RWPE2 (cell line): ENCODE results near the gene USP43.

ENCODE experiments used
- ATAC-seq: fragments of 200-7000 bp; cut with Tn5 transposase; 3 replicates; pipeline ENCODE4 v1.9.1; 2021; ENCODE audit warnings: low read depth
- DNase-seq: peaks from one replicate; pipeline ENCODE4 v3.0.0-alpha.2; 2020; ENCODE audit warnings: low spot score
- H3K27ac ChIP-seq: fragments of 450-650 bp; 2 replicates; pipeline ENCODE4 v1.5.1; 2017; ENCODE audit warnings: mild to moderate bottlenecking; ENCODE audit not compliant: poor library complexity, severe bottlenecking
- H3K27me3 ChIP-seq: fragments of 250-450 bp; sonication (Bioruptor Pico); 2 replicates; pipeline ENCODE4 v1.5.1; 2021; ENCODE audit warnings: mild to moderate bottlenecking, moderate library complexity; ENCODE audit not compliant: insufficient read depth, poor library complexity, severe bottlenecking
- H3K36me3 ChIP-seq: fragments of 250-450 bp; sonication (Bioruptor Pico); 2 replicates; pipeline ENCODE4 v1.5.1; 2020; ENCODE audit warnings: low read depth, mild to moderate bottlenecking, moderate library complexity
- H3K4me1 ChIP-seq: fragments of 250-450 bp; sonication (Bioruptor Pico); 2 replicates; pipeline ENCODE4 v1.5.1; 2021; ENCODE audit warnings: mild to moderate bottlenecking, moderate library complexity; ENCODE audit not compliant: insufficient read depth, poor library complexity, severe bottlenecking
- H3K4me3 ChIP-seq: fragments of 250-450 bp; sonication (Bioruptor Pico); 2 replicates; pipeline ENCODE4 v1.5.1; 2021; ENCODE audit warnings: mild to moderate bottlenecking, moderate library complexity; ENCODE audit not compliant: severe bottlenecking
- H3K9me3 ChIP-seq: fragments of 250-450 bp; sonication (Bioruptor Pico); 2 replicates; pipeline ENCODE4 v1.5.1; 2021; ENCODE audit warnings: mild to moderate bottlenecking, moderate library complexity; ENCODE audit not compliant: severe bottlenecking
- CTCF ChIP-seq: fragments of 450-650 bp; IDR thresholded peaks from one replicate; pipeline ENCODE4 v1.5.1; 2017; ENCODE audit warnings: mild to moderate bottlenecking, moderate library complexity; ENCODE audit not compliant: poor library complexity, severe bottlenecking

Gene USP43

DNA sequence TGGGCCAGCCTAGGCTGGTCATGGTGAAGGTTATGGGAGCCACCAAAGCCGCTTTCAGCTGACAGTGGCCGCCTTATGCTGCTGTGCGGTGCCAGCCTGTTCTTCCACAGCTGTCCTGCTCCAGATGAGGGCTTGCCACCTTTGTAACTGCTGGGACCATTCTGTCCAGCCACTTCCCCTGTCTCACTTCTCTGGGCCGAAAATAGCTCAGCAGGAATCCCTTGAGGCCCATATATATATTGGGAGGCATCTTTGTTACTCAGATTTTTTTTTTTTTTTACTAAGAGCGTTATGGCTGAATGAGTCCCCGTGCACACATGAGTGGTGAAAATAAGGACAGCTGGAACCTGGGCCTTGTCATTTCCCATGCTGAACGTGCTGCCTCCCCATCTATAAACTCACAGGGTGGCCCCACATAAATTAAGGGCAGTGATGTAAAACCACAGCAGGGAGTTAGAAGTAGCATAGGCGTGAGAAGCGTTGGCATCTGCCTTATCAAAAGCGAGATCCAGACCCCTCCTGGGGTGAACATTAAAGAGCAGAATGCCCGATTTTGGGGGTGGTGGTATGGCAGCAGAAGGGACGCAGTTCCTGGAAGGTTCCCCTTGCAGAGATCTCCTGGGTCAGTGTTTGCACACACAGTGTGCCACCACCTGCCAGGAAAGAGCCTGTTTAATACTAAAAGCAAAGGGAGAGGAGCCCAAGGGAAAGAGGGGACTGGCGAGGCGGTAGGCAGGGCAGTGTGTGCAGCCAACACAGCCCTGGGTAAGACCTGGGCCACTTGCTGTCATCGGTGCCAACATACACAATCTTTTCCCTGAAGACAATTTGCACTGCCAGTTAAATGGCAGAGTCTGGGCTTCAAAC lies 57.8 kb downstream of the USP43 start:
- TF ChIP-seq CTCF, result no peak
- Histone ChIP-seq H3K27ac (no peak overlapping the region), H3K4me3 (no peak overlapping the region), H3K27me3 (no peaks in the 10 kb centered on the region), H3K4me1 (no peaks in the 10 kb centered on the region), H3K36me3 (peaks cover 26% of the 10 kb centered on the region), H3K9me3 (no peaks in the 10 kb centered on the region)
- ATAC-seq (no peak), DNase-seq (no peak)

- no peak for ATAC-seq
- no peak overlapping the region for H3K4me3 ChIP-seq
- DNase-seq, result no peak
- no peak for TF ChIP-seq CTCF
- H3K27me3 ChIP-seq, result no peaks in the 10 kb centered on the region
- peaks cover 26% of the 10 kb centered on the region for H3K36me3 ChIP-seq
- no peaks in the 10 kb centered on the region for H3K4me1 ChIP-seq
- no peaks in the 10 kb centered on the region for H3K9me3 ChIP-seq
- H3K27ac ChIP-seq, result no peak overlapping the region
Observed at GRCh38 chr17:9703781-9704082, 58.4 kb downstream of the USP43 start.

DNA sequence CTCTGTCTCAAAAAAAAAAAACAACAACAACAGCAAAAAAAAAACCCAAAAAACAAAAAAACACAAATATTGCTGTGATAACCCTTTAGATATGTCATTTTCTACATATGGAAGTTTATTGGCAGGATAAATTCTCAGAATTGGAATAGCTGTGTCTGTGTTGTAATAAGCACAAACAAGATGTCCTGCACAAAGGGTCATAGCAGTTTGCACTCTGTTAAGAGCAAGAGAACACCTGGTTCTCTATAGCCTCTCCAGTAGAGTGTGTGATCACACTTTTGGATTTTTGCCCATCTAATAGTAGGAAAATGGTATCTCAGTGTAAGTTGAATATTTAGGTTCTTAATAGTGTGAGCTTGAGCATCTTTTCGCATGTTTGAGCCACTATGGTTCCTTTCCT lies 60.4 kb downstream of the USP43 start:
- Histone ChIP-seq H3K4me1 (no peaks in the 10 kb centered on the region), H3K36me3 (peaks cover 23% of the 10 kb centered on the region), H3K4me3 (no peak overlapping the region), H3K27me3 (no peaks in the 10 kb centered on the region), H3K27ac (no peak overlapping the region), H3K9me3 (no peaks in the 10 kb centered on the region)
- no peak for TF ChIP-seq CTCF
- DNase-seq (no peak), ATAC-seq (no peak)

- H3K27ac ChIP-seq, result no peak overlapping the region
- no peak overlapping the region for H3K4me3 ChIP-seq
- H3K36me3 ChIP-seq, result peaks cover 23% of the 10 kb centered on the region
- H3K9me3 ChIP-seq, result no peaks in the 10 kb centered on the region
- H3K27me3 ChIP-seq, result no peaks in the 10 kb centered on the region
- no peak for TF ChIP-seq CTCF
- DNase-seq (no peak), ATAC-seq (no peak)
- H3K4me1 ChIP-seq, result no peaks in the 10 kb centered on the region
Observed at GRCh38 chr17:9707948-9708347, 62.6 kb downstream of the USP43 start.

DNA sequence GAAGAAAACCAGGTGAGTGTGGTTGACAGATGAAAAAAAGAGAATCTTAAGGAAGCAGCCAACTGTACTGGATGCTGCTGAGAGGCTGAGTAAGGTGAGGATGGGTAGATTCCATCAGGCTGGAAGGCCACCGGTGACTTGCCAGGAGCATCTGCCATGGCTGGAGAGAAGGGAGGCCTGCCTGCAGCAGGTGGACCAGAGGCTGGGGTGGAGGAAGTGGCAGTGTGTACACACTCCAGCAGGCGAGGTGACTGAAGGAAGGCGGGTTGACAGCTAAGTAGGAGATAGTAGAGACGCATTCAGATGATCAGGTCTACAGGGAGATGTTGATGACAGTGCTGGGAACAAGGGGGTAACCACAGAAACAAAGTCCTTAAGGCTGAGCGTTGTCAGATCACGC lies 69.5 kb downstream of the USP43 start:
- ATAC-seq (no peak), DNase-seq (no peak)
- H3K27ac ChIP-seq, result no peak overlapping the region
- no peaks in the 10 kb centered on the region for H3K4me1 ChIP-seq
- no peak for TF ChIP-seq CTCF
- no peak overlapping the region for H3K4me3 ChIP-seq
- peaks cover 23% of the 10 kb centered on the region for H3K36me3 ChIP-seq
- no peaks in the 10 kb centered on the region for H3K27me3 ChIP-seq
- no peaks in the 10 kb centered on the region for H3K9me3 ChIP-seq
